ENCODE results near the gene TFAM.
A peak's percentile ranks its signal among the peaks of the same experiment; 100 is the strongest.

The TFAM gene

DNA sequence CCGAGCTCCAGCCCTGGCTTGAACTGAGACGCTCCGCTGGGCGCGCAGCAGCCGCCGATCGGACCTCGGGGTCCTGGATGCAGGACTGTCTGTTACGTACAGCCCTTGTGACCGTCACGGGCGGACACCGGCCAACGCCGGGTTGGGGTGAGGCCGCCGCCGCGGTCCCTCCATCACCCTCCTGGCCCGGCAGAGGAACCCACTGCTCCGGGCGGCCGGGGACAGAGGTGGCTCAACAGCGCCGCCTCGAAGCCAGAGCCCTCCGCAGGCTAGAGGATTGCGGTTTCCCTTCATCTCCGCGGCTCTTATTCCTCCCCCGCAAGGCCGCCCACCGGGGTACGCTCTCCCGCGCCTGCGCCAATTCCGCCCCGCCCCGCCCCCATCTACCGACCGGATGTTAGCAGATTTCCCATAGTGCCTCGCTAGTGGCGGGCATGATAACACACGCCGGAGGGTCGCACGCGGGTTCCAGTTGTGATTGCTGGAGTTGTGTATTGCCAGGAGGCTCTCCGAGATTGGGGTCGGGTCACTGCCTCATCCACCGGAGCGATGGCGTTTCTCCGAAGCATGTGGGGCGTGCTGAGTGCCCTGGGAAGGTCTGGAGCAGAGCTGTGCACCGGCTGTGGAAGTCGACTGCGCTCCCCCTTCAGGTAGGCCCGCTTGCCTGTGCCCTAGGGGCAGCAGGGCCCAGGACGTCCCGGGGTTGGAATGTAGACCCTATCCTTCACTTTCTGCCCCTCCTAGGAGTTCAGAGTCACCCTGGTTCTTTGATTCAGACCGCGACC, at the start of gene TFAM:
Gene TFAM, plus strand, starts transcription at position 412 of the 785 bp plus-strand sequence. Its CDS starts 138 bp downstream, at position 550.
- FAIRE-seq: peak; percentile 80

DNA sequence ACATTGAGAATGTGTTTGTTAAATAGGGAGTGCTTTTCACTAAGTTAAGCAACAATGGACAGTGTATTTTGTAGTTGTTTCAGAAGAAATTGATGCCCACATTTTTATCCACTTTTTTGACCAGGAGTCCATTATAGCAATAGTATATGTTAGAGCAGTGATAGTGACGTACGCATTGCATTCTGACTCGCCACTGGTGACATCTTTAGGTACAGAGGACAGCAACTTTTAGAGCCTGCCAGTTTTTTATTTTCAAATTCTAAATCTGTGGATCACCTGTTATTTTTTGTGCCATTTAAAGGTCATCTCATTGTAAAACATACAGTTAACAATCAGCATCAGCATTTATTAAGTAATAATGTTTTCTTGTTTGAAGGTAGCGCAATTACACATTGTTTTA, 49.0 kb upstream of the TFAM start:
- no peak for FAIRE-seq

DNA sequence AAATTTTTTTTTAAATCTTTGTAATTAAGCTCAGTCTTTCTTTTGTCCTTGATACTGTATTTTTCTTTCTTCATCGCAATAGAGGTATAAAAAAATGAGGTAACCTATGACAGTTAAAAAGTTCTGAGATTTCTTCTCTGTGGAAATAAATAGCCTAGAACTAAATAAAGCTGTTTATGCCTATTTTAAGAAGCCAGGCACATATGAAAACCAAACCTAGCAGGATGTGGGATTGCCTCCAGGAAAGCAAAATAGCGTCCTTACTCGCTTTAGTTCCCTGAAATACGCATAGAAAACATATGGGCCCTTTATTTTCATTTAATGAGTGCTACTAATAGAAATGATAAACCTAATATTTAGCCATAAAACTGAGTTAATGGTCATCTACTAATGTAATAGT, 43.8 kb upstream of the TFAM start:
- FAIRE-seq: no peak

DNA sequence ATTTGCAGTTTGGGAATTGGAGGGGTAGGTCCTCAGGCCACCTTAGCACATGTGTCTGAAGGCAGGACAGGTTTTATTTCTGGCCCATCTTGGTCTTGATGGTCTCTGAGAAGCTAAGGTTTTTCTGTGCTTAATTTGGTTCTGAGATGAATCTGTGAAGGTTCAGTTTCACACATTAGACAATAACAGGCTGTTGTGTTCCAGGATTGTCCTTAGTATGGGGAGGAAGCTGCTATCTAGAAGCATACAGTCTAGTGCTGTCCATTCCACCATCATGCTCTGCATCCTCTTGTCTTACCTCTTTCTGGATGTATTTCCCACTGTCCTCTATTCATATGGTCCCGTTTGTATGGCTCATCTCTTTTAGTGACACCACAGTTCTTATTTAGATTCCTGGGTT, 43.3 kb upstream of the TFAM start:
- no peak for FAIRE-seq

DNA sequence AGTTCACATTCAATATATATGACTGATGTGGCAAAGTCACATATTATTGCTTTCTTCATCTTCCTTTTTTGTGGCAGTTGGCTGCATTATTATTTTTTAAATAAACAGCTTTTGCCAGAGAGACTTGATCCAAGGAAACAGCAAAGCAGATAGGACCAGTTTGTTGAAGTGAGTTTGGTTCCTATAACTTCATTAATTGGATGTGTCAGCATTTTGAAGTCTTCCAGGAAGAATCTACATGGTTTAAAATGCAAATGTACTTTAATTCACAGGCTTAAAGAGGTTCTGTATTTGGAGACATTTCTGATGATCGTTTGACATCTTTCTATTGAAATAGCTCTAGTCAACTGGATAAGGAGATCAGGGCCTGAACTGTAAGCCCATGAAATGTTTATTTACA, 37.2 kb upstream of the TFAM start:
- no peak for FAIRE-seq

DNA sequence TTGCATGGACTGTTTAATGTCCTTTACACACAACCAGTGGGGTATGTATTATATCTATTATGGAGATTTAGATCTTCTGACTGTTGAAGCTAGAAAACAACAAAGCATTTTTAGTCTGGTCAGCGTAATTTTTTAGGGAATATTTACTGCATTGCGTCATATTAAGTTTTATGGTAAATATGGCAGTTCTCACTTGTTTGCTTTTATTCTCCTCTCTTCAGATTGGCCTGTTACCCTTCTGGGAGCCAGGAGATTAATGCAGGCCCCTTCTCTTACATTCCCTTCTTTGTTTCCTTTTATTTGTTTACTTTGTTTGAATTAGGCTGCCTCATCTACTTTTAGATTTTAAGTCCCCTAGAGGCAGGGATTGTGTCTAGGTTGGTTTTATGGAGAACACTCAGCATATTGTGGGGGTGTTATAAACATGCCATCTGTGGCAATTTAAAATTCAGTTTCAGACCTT, 36.6 kb upstream of the TFAM start:
- FAIRE-seq: no peak

DNA sequence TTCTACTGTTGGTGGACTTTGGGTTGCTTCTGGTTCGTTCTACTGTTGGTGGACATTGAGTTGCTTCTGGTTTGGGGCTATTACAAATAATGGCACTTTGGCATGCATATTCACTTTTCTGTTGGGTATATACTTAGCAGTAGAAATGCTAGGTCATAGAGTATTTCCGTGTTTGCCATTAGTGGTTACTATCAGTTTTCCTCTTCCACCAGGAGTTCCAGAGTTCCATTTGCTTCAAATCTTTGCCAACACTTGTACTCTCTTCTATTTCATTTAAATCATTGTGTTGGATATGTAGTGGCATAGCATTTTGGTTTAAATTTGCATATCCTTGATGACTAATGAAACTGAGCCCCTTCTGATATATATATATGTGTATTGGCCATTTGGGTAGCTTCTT, 35.2 kb upstream of the TFAM start:
- FAIRE-seq: no peak

DNA sequence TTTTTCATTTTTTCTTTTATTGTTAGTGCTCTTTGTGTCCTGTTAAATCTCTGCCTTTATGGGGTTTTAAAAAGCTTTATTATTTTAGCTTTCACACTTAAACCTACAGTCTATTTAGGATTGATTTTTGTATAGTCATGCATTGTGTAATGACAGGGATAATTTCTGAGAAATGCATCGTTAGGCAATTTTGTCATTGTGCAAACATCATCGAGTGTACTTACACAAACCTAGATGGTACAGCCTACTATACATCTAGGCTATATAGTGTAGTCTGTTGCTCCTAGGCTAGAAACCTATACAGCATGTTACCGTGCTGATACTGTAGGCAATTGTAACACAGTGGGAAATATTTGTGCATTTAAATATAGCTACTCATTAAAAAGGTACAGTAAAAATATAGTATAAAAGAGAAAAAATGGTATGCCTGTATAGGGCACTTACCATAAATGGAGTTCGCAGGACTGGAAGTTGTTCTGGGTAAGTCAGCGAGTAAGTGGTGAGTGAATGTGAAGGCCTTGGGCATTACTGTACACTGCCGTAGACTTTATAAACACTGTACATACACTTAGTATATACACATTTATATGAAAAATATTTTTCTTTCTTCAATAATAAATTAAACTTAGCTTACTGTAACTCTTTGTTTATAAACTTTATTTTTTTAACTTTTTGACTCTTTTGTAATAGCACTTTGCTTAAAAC, 34.4 kb upstream of the TFAM start:
- FAIRE-seq: peak; percentile 70

DNA sequence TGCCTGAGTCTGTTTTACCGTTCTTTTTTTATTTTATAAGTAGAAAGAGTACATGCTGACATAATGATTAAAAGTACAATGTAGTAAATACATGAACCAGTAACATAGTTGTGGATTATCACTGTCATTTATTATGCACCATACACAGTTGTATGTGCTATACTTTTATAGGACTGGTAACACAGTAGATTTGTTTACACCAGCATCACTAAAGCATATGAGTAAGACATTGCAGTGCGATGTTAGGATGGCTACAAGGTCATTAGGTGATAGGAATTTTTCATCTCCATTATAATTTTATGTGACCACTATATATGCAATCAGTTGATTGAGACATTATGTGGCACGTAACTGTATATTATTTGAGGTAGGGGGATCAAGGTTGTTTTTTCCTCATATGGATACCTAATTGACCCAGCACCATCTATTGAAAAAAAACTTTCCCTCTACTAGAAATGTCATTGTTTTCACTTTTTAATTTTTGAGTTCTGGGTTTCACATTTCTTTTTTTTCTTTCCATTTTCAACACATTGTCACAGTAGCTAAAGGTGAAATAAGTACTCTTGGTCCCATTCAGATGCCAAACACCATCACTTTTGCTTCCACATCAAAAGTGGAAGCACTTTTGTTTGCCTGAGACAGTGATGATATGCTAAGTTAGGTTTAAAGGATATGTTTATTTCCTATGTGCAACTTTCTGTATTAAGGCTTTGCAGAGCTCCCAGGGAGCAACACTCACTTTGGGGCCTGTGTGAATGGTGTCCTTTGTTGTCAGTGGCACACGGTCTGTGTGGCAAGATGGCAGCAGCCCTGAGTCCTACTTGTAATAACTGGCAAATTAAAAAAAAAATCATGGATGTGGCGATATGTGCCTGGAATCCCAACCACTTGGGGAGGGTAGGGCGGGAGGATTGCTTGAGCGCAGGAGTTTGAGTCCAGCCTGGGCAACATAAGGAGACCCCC, 33.3 kb upstream of the TFAM start:
- FAIRE-seq: no peak

DNA sequence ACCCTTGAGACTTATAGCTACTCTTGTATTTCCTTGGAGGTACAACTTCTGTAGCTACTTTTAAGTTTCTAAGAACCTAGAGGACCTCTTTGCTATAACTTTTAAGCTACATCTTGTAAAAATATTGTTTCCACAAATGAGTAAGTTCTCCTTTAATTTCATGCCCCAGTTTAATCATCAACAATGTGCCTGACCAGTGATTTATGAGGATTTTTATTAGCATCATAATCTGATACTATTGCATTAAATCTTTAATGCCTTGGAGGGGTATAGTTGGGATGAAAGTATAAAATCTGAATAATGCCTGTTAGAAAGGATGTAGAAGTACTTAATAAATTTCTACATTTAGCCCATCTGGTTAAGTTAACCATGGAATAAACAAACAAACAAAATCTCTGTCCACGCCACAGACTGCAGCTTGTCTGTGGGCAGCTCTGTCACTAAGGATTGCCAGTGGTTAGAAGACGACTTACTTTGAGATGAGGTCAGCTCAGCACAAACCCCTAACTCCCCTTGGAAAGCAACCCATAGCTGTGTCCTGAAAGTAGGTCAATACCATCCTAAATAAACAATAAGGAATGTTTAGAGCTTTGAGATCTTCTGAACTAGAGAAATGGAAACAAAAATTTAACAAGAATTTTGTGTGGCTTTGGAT, 32.1 kb upstream of the TFAM start:
- no peak for FAIRE-seq

DNA sequence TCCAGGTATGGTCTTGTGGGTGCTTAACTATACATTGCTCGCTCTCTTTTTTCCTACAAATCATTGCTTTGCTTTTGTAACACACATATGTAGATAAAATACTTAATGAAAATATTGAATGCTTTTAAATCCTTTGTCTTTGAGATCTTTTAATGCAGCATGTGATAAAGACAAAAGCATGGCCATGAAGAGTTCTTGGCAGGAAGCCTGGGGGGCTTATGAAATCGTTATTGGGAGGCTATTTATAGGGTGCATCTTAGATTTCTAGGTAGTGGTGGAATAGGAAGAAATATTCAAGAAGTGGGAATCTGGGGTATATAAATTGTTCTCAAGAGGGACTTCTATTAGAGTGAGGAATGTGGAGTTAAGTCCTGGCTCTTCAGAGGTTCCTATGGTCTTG, 28.5 kb upstream of the TFAM start:
- no peak for FAIRE-seq

DNA sequence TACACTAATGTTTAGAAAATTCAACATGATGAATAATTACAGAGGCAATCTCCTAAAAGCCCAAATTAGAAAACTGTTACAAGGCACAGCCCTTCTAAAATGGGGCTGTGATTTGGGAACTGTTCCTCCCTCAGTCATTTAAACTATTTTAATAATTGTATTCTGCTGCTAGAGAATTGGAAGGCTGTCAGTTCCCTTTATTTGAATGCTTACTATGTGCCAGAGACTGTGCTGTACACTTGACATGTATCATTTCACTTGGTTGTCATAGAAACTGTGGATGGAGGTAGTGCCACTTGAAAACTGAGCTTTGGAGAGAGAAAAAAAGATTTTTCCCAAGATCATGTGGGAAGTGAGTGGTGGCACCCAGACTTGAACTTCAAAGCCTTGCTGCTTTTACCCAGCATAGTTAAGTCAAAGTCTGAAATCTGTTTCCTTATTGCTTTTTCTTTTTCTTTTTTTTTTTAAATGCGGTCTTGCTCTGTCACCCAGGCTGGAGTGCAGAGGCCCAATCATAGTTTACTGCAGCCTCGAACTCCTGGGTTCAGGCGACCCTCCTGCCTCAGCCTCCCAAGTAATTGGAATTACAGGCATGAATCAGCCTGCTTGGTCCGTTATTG, 26.8 kb upstream of the TFAM start:
- FAIRE-seq: no peak

DNA sequence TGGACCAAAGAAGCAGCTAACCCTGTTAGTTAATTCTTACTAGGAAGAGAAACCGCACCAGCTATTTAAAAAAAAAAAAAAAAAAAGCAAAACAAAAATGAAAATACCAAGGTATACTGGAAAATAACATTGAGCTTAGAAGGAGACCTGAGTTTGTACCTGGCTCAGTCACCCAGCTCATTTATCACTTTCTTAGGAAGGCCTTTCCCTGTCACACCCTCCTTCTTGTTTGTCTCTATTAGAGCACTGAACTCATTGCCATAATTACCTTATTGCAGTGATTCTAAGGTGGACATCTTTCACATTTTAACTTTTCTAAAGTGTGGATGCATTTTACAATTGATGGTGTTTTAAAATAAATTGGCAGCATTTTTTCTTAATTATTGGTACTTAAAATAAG, 26.3 kb upstream of the TFAM start:
- FAIRE-seq: no peak

DNA sequence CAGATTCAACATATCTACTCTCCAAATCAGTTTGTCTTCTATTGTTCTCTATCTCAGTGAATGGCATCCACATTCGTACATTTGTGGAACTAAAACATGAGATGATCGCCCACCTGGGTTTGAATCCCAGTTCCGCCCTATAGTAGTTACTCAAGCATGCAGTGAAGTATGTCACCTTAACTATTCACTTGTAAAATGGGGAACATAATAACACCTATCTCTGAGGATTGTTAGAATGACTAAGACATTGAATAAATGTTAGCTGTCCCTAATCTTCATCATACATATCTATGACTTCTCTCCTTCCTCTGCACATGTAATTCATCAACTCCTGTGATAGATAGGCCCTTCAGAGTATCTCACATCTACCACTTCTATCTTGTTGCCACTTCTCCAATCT, 25.7 kb upstream of the TFAM start:
- FAIRE-seq: no peak

DNA sequence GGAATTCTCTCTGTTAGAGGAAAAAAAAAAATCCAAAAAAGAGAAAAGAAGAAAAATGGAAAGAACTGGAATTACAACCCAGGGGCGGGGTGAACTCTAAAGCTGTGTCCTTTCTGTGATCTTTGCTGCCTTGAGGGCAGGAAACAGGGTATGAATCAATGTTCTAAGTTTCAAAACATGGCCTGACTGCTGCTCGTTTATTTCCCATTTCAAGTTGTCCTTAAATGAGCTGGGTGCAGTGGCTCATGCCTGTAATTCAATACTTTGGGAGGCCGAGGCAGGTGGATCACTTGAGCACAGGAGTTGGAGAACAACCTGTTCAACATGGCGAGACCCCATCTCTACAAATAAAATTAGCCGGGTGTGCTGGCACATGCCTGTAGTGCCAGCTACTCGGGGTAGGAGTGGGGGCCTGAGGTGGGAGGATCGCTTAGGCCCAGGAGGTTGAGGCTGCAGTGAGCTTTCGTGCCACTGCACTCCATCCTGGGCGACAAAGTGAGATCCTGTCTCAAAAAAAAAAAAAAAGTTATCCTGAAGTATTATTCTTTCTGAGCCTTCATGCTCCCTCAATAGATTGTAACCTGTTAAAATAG, 24.7 kb upstream of the TFAM start:
- FAIRE-seq: no peak

DNA sequence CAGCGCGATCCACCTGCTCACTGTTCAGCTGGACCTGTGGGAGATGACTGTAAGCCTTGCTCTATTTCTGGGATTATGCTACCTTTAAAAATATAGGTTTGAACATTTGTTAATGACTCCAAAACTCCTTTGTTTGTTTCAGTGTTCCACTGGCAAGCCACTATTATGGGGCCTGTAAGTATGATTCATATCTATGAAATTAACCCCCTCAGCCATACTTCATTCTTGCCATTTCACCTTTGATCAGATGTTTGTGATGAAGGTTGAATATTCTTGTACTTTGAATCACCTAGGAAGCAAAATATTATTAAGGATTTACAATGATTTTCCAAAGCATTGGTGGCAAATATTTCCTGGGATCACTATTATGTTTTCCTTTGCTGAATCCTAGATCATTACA, 23.9 kb upstream of the TFAM start:
- FAIRE-seq: no peak

DNA sequence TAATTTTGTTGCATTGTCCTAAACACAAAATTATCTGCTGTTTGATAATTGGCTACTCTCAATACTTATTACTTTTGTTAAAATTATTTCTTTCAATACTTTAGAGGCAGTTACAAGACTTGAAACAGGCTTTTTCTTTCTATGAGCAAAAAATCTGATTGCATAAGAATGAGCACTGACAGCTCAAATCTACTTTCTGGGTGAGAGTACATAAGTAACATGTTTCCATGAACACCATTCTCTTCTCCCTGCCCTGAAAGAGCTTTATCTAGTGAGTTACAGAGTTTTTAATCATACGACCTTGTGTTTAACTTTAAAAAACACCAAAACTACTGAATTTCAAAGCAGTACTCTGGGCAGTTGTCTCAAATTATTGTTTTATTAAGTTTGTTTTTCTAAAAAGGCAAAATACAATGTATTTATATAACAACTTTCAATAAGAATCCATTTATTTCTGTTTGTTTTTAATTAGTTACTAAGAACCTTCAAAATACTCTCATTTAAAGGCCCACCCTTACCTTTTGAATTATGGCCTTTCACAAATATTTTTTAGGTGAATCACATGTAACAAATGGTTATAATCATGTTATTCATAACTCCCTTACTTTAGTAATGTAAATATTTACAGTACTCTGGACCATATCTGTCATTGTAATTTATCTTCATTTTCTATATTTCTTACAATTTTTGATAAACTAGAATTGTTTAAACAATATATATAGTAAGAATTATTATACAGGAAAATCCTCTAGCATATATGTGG, 23.0 kb upstream of the TFAM start:
- no peak for FAIRE-seq

DNA sequence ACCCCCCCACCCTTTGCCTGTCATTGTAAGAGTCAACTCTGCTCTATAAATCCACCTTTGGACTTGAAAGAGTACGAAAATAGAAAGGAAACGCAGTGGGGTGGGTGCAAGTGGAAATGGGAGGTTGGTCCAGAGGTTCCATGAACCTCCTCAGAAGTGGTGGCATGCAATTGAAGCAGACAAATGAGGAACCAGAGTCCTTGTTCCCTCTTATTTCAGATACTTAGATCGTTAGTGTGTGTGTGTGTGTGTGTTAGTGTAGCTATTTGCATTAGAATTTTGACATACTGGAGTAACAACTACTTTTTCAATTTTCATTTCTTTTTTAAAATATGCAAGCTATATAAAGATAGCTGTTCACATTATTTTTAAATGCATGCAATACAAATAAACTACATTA, 18.1 kb upstream of the TFAM start:
- no peak for FAIRE-seq

DNA sequence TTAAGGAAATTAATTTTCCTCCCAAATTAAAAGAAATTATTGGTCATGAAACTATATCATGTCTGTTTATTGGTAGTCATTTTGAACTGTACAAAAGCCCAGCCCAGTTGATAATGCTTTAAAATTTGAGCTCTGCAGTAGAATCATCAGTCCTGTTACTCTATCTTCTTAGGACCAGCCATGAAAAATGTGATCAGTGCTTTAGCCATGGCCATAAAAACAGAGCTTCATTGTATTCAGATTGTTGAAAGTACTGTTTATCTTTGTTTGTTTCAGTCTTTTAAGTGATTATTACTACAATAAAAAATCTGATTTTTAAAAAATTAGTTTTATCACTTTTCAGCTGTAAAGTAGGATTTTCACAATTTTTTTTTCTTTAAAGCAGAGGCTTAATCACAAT, 13.7 kb upstream of the TFAM start:
- FAIRE-seq: peak; percentile 50

DNA sequence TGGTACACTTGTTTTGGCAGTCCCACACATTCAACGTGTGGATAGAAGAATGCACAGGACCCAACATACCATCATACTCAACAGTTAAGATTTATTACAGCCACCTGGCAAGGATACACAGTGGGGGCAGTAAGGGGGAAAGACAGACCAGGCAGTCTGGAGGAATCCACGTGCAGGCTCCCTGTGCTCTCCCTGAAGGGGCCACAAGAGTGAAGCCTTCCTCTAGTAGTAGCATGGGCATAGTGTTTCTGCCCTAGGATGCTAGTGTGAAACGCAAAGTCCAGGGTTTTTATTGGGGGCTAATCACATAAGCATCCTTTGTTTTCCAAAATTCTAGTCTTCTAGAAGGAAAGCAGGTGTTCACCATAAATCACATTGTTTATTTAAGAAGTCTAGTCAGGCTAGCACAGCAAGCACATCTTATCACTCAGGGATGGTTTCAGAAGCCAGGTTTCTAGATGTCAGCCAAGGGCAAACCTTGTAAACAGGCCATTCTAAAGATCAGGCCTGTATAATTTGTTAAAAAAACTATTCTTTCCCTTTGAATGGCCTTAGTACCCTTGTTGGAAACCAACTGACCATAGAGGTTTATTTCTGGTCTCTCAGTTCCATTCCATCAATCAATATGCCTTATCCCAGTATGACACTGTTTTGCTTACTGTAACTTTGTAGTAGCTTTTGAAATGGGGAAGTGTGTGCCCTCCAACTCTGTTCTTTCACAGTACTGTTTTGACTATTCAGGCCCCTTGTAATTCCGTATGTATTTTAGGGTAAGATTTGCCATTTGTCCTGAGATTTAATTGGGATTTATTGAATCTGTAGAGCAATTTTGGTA, 12.4 kb upstream of the TFAM start:
- no peak for FAIRE-seq

Measured in G401.6 (cell line).